Lower leg skin (tissue), 4 donors: ENCODE results near the gene ITGA11. TPM values are rescaled to one million over a fixed set of nuclear protein-coding genes. Genes with fewer than 3 reads are reported as not detected.

Experiments
- DNase-seq, 2 donors: peaks; one replicate each; pipeline ENCODE4 v3.0.0-alpha.2; 2019; ENCODE audit warnings: low spot score in 2 of 2
- H3K4me3 ChIP-seq: fragments of 200-600 bp; sonication (generic); 2 replicates; pipeline ENCODE4 v1.5.1; 2017; ENCODE audit warnings: mild to moderate bottlenecking, low read depth; ENCODE audit not compliant: poor library complexity, severe bottlenecking
- CTCF ChIP-seq, 3 donors: fragments of 450-650 bp; IDR thresholded peaks; one replicate each; pipeline ENCODE4 v1.5.1; 2016; ENCODE audit warnings: antibody characterized with exemption in 3 of 3, mild to moderate bottlenecking in 3 of 3, moderate library complexity in 2 of 3
- POLR2A ChIP-seq, 2 donors: fragments of 450-650 bp; IDR thresholded peaks; one replicate each; pipeline ENCODE4 v1.6.1; 2016 to 2017; ENCODE audit warnings: antibody characterized with exemption in 2 of 2, mild to moderate bottlenecking in 1 of 2, moderate library complexity in 1 of 2
- WGBS, 2 donors: methylation state at CpG; one replicate each; pipeline ENCODE4 v1.1.5; 2018; 5-methylcytosine and 5-hydroxymethylcytosine counted together
- intact Hi-C: fragments of 100-400 bp; cut with DNase I; formaldehyde crosslinking; loops from one replicate; pipeline ENCODE4 v1.15.0; 2023; ENCODE audit warnings: low total_unique reads
- total RNA-seq, 4 donors: library from RNA; depleted of rRNA; stranded (reverse); fragments of >200 nt; gene quantifications; one replicate each; pipeline ENCODE4 v1.1.0, GENCODE V29; 2016

Gene ITGA11
- total RNA-seq, 4 donors from 2014 or later: 0.51 to 3.5 (median 2.0) TPM

GRCh38 chr15:68341760-68342725 is 89.9 kb downstream of the ITGA11 start:
- WGBS, 2 donors: 60 to 67% methylated on average over 16 to 17 of the region's 17 CpGs
- no peak overlapping the region for H3K4me3 ChIP-seq
- no peak for DNase-seq
- TF ChIP-seq POLR2A (IDR thresholded peaks at IDR 0.05): no peak
- TF ChIP-seq CTCF (IDR thresholded peaks at IDR 0.05): no peak
- intact Hi-C loops: no loop called here

GRCh38 chr15:68340726-68341671 is 91.0 kb downstream of the ITGA11 start:
- no peak for DNase-seq
- TF ChIP-seq POLR2A (IDR thresholded peaks at IDR 0.05) (no peak), CTCF (IDR thresholded peaks at IDR 0.05) (no peak)
- intact Hi-C loops: no loop called here
- 77% methylated on average over 15 of the region's 15 CpGs for WGBS, 2 donors
- H3K4me3 ChIP-seq: no peak overlapping the region

GRCh38 chr15:68339481-68339880 is 92.5 kb downstream of the ITGA11 start:
- 90 to 96% methylated on average over 10 of the region's 10 CpGs for WGBS, 2 donors
- intact Hi-C loops: no loop called here
- DNase-seq: no peak
- no peak overlapping the region for H3K4me3 ChIP-seq
- no peak for TF ChIP-seq CTCF (IDR thresholded peaks at IDR 0.05)

- no peak for DNase-seq
- intact Hi-C loops: no loop called here
- 45 to 53% methylated on average over 6 of the region's 6 CpGs for WGBS, 2 donors
- TF ChIP-seq CTCF (IDR thresholded peaks at IDR 0.05): no peak
- TF ChIP-seq POLR2A (IDR thresholded peaks at IDR 0.05): no peak
- H3K4me3 ChIP-seq: no peak overlapping the region
These were observed 94.1 kb downstream of the ITGA11 start for GRCh38 chr15:68337826-68338225.

DNA sequence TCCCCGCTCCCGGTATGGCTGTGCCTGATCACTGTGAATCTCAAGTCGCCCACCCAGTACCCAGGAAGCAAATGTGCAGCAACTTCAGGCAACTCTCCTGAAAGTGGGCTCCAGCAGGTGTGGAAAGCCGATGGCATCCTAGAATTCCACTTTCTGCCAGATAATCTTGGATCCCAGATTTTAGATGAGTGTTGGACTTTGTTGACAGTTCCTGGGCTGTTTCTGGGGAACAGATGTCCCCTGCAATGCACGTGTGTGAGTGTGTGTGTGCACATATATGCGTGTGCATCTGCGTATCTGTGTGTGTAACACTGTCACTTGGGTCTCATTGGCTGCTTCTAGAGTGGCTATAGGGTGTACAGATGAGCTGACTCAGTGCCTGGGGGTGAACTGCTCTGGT is 95.4 kb downstream of the ITGA11 start:
- intact Hi-C loops: no loop called here
- DNase-seq: no peak
- 84 to 88% methylated on average over 7 of the region's 7 CpGs for WGBS, 2 donors
- TF ChIP-seq CTCF (IDR thresholded peaks at IDR 0.05) (no peak), POLR2A (IDR thresholded peaks at IDR 0.05) (no peak)
- H3K4me3 ChIP-seq: no peak overlapping the region
